ENCODE data around the gene DCHS1.

DNA sequence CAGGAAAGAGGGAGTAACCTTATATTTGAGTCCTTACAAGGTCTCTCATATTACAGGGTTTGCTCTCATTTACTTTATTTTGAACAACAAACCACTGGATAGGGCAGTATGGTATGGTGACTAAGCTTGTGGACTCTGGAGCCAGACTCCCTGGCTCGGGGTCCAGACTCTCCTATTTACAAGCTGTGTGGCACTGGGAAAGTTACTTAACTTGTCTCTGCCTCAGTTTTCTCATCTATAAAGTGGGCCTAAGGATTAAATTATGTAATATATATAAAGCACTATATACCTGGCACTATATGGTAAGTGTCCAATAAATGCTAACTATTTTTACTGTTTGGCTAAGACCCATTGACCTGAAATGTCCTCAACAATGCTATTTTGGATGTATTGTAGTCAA is 1.7 kb upstream of the DCHS1 start:
- TF ChIP-seq RAD21 (CRISPR knock-in tag; conservative IDR thresholded peaks at IDR 0.05 in 1 of 2, IDR thresholded peaks at IDR 0.05 in 1 of 2) (no peak), SIX5 (IDR thresholded peaks at IDR 0.05; ENCODE audit: borderline replicate concordance in 1 of 2, insufficient read depth in 1 of 2, low read depth in 1 of 2, low read length in 2 of 2) (no peak), ELF1 (tag; IDR thresholded peaks at IDR 0.05) (no peak), SRF (CRISPR knock-in tag; IDR thresholded peaks at IDR 0.05) (no peak), ZNF263 (CRISPR knock-in tag; IDR thresholded peaks at IDR 0.05; ENCODE audit: borderline replicate concordance) (no peak)

All from K562 (cell line).